Neutrophil (primary cell): ENCODE measurements around the gene N4BP2.

Experiments
- H3K27ac ChIP-seq: fragments of 200-600 bp; sonication (generic); 2 replicates; pipeline ENCODE4 v1.5.1; 2016; ENCODE audit warnings: mild to moderate bottlenecking, moderate library complexity
- H3K27me3 ChIP-seq: fragments of 200-600 bp; sonication (generic); 2 replicates; pipeline ENCODE4 v1.6.0; 2016; ENCODE audit warnings: mild to moderate bottlenecking
- H3K36me3 ChIP-seq: fragments of 200-600 bp; sonication (generic); 2 replicates; pipeline ENCODE4 v1.5.1; 2017
- H3K4me1 ChIP-seq, 2 experiments: fragments of 200-600 bp in 1 of 2; sonication (generic) in 1 of 2; 1 replicate in 1 of 2; 2 replicates in 1 of 2; pipeline versions ENCODE4 v1.5.1 to v1.6.1; 2013 to 2016; ENCODE audit warnings: low read depth in 1 of 2, low read length in 1 of 2, mild to moderate bottlenecking in 1 of 2, moderate library complexity in 1 of 2; ENCODE audit not compliant: control insufficient read depth in 1 of 2, insufficient read depth in 1 of 2
- H3K4me3 ChIP-seq, 2 experiments: fragments of 200-600 bp in 1 of 2; sonication (generic) in 1 of 2; 1 replicate in 1 of 2; 2 replicates in 1 of 2; pipeline ENCODE4 v1.5.1; 2013 to 2016; ENCODE audit warnings: low read depth in 1 of 2, low read length in 1 of 2, mild to moderate bottlenecking in 1 of 2, moderate library complexity in 1 of 2
- H3K9me3 ChIP-seq: fragments of 200-600 bp; sonication (generic); 2 replicates; pipeline ENCODE4 v1.5.1; 2016
- CTCF ChIP-seq: fragments of 200-600 bp; sonication (generic); IDR thresholded peaks from 2 replicates; pipeline ENCODE4 v1.5.1; 2016; ENCODE audit warnings: antibody characterized with exemption

Gene N4BP2

GRCh38 chr4:40194602-40195161 lies 138.0 kb downstream of the N4BP2 start:
- Histone ChIP-seq H3K9me3 (no peaks in the 10 kb centered on the region), H3K4me1 (peaks cover 47% of the 10 kb centered on the region in 2 experiments), H3K27ac (no peak overlapping the region), H3K27me3 (no peaks in the 10 kb centered on the region), H3K36me3 (no peaks in the 10 kb centered on the region), H3K4me3 (no peak overlapping the region)
- no peak for TF ChIP-seq CTCF

- H3K4me1 ChIP-seq = peaks cover 55% of the 10 kb centered on the region in 2 experiments
- H3K36me3 ChIP-seq = no peaks in the 10 kb centered on the region
Measured at GRCh38 chr4:40195182-40196177, 138.8 kb downstream of the N4BP2 start.

GRCh38 chr4:40196272-40196671 lies 139.6 kb downstream of the N4BP2 start:
- peak overlapping the region; percentile 55 to 63 for H3K4me3 ChIP-seq
- no peaks in the 10 kb centered on the region for H3K9me3 ChIP-seq
- peaks cover 63% of the 10 kb centered on the region in 2 experiments for H3K4me1 ChIP-seq
- H3K36me3 ChIP-seq = no peaks in the 10 kb centered on the region
- TF ChIP-seq CTCF = no peak
- peak overlapping the region; percentile 82 for H3K27ac ChIP-seq
- H3K27me3 ChIP-seq = no peaks in the 10 kb centered on the region

More at GRCh38 chr4:40195182-40196177, 138.8 kb downstream of the N4BP2 start:
- TF ChIP-seq CTCF = no peak
- Histone ChIP-seq H3K9me3 (no peaks in the 10 kb centered on the region), H3K27me3 (no peaks in the 10 kb centered on the region), H3K27ac (no peak overlapping the region), H3K4me3 (no peak overlapping the region)

GRCh38 chr4:40196724-40197281 lies 140.2 kb downstream of the N4BP2 start, which contains the start of gene RHOH:
TSS of gene RHOH (plus strand) at chr4:40197031. CDS start at chr4:40243387, 46,356 bp downstream.
- Histone ChIP-seq H3K36me3 (no peaks in the 10 kb centered on the region), H3K27me3 (no peaks in the 10 kb centered on the region), H3K4me3 (peak within 1 kb of the TSS; percentile 55 to 63), H3K9me3 (no peaks in the 10 kb centered on the region), H3K27ac (peak within 1 kb of the TSS; percentile 82), H3K4me1 (peaks cover 67 to 69% of the 10 kb centered on the region in 2 experiments)
- TF ChIP-seq CTCF = no peak

- TF ChIP-seq CTCF = no peak
- peaks cover 75 to 78% of the 10 kb centered on the region in 2 experiments for H3K4me1 ChIP-seq
- H3K27ac ChIP-seq = peak overlapping the region; percentile 82
Measured at GRCh38 chr4:40197879-40198689, 141.4 kb downstream of the N4BP2 start.

More at GRCh38 chr4:40197879-40198689, 141.4 kb downstream of the N4BP2 start:
- H3K4me3 ChIP-seq = peak overlapping the region; percentile 55 to 63
- H3K27me3 ChIP-seq = no peaks in the 10 kb centered on the region
- no peaks in the 10 kb centered on the region for H3K9me3 ChIP-seq
- no peaks in the 10 kb centered on the region for H3K36me3 ChIP-seq
